ENCODE results near the gene LKAAEAR1. TPM values are rescaled to one million over a fixed set of nuclear protein-coding genes. Genes with fewer than 3 reads are reported as not detected.

LKAAEAR1 gene
- total and polyA plus RNA-seq, 2 of the 13 experiments (the other 11 are each of a cell fraction or from before 2014, with no cell fraction given), result not detected

DNA sequence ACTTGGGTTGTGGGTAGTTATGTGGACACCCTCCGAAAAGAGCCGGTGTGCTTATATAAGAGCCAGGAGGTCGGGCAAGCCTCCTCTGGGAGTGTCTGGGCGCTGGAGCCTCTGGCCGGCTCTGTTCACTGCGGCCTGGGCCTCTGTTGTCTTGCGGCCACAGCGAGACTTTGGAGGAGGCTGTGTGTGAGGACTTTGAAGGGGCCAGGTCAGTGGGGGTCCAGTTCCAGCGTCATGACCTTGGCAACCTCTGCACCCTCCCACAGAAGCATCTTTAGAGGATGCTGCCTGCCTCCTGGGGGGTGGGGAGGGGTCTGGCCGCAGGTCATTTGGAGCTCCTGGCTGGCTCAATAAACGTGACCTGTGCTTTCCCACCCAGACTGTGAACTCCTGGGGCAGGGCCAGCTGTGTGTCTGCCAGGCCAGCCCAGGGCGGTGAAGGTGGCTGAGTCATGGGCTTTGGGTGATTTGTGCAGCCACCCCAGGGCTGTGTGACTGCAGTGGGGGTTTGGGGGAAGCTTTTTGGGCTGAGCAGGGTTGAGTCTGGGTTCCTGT, 20.0 kb downstream of the LKAAEAR1 start (continued):
- 0 out of 2 replicates have a peak, but pooled peaks have one; percentile 21 for TF ChIP-seq ZNF17 (CRISPR knock-in tag; IDR thresholded peaks at IDR 0.05)
- TF ChIP-seq, protein P1, sequence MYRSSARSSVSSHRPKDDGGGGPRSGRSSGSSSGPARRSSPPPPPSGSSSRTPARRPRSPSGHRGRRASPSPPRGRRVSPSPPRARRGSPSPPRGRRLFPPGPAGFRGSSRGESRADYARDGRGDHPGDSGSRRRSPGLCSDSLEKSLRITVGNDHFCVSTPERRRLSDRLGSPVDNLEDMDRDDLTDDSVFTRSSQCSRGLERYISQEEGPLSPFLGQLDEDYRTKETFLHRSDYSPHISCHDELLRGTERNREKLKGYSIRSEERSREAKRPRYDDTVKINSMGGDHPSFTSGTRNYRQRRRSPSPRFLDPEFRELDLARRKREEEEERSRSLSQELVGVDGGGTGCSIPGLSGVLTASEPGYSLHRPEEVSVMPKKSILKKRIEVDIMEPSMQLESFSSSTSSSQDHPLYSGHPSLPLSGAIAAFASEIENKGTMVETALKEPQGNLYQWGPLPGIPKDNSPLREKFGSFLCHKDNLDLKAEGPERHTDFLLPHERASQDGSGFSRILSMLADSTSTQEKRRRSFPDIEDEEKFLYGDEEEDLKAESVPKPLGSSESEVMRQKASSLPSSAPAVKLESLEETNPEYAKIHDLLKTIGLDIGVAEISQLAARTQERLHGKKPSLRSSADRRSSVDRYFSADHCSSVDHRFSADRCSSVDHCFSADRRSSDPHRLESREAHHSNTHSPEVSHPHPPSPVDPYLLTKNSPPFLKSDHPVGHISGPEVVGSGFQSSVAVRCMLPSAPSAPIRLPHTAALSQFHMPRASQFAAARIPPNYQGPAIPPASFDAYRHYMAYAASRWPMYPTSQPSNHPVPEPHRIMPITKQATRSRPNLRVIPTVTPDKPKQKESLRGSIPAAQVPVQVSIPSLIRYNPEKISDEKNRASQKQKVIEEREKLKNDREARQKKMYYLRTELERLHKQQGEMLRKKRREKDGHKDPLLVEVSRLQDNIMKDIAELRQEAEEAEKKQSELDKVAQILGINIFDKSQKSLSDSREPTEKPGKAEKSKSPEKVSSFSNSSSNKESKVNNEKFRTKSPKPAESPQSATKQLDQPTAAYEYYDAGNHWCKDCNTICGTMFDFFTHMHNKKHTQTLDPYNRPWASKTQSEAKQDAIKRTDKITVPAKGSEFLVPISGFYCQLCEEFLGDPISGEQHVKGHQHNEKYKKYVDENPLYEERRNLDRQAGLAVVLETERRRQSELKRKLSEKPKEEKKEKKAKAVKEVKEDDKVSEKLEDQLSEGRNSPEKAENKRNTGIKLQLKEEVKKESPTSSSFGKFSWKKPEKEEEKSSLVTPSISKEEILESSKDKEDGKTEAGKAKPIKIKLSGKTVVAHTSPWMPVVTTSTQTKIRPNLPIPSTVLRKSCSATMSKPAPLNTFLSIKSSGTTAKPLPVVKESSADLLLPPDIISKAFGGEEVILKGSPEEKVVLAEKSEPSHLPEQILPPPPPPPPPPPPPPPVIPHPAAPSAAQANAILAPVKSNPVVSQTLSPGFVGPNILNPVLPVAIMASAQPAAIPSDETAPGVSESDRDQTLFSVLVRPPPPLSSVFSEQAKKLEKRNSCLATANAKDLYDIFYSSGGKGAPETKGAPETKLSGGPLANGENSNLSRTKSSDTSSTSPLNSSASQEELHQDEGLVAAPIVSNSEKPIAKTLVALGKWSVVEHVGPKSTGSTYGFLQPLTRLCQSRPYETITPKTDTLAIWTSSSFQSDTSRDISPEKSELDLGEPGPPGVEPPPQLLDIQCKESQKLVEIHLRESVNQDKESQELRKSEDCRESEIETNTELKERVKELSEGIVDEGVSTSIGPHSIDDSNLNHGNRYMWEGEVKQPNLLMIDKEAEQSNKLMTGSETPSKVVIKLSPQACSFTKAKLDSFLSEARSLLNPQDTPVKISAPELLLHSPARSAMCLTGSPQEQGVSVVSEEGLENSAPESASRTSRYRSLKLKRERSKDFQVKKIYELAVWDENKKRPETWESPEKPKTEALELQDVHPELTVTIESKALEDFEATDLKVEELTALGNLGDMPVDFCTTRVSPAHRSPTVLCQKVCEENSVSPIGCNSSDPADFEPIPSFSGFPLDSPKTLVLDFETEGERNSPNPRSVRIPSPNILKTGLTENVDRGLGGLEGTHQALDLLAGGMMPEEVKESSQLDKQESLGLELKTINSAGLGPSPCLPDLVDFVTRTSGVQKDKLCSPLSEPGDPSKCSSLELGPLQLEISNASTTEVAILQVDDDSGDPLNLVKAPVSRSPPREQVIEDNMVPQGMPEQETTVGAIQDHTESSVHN (CRISPR knock-in tag; IDR thresholded peaks at IDR 0.05), result 0 out of 2 replicates have a peak, but pooled peaks have one; percentile 31
- peak; percentile 55; the same call in 1 of the 2 replicates for TF ChIP-seq SPEN (CRISPR knock-in tag; IDR thresholded peaks at IDR 0.05; ENCODE audit: low read depth)
- TF ChIP-seq ZNF75D (CRISPR knock-in tag; IDR thresholded peaks at IDR 0.05; ENCODE audit: borderline replicate concordance), result 0 out of 2 replicates have a peak, but pooled peaks have one; percentile 75
- no peak for TF ChIP-seq ZNF513 (CRISPR knock-in tag; conservative IDR thresholded peaks at IDR 0.05)
- TF ChIP-seq, protein P2, sequence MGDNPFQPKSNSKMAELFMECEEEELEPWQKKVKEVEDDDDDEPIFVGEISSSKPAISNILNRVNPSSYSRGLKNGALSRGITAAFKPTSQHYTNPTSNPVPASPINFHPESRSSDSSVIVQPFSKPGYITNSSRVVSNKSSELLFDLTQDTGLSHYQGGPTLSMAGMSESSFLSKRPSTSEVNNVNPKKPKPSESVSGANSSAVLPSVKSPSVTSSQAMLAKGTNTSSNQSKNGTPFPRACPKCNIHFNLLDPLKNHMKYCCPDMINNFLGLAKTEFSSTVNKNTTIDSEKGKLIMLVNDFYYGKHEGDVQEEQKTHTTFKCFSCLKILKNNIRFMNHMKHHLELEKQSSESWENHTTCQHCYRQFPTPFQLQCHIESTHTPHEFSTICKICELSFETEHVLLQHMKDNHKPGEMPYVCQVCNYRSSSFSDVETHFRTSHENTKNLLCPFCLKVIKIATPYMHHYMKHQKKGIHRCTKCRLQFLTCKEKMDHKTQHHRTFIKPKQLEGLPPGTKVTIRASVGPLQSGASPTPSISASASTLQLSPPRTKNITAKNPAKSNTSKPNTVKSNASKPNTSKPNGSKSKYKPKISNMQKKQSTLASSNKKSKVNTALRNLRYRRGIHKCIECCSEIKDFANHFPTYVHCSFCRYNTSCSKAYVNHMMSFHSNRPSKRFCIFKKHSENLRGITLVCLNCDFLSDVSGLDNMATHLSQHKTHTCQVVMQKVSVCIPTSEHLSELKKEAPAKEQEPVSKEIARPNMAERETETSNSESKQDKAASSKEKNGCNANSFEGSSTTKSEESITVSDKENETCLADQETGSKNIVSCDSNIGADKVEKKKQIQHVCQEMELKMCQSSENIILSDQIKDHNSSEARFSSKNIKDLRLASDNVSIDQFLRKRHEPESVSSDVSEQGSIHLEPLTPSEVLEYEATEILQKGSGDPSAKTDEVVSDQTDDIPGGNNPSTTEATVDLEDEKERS (CRISPR knock-in tag; IDR thresholded peaks at IDR 0.05), result no peak; the same call in 1 of the 2 replicates
- TF ChIP-seq PHF8 (CRISPR knock-in tag; IDR thresholded peaks at IDR 0.05), result no peak
- no peak for TF ChIP-seq ZBTB7A (CRISPR knock-in tag; IDR thresholded peaks at IDR 0.05)
- no peak for TF ChIP-seq TAF1 (CRISPR knock-in tag; IDR thresholded peaks at IDR 0.05)
- TF ChIP-seq MED8 (CRISPR knock-in tag; IDR thresholded peaks at IDR 0.05; ENCODE audit: insufficient replicate concordance), result no peak
- TF ChIP-seq ZNF253 (CRISPR knock-in tag; IDR thresholded peaks at IDR 0.05; ENCODE audit: borderline replicate concordance), result no peak
- TF ChIP-seq ONECUT2 (CRISPR knock-in tag; IDR thresholded peaks at IDR 0.05), result no peak
- TF ChIP-seq PRMT3 (CRISPR knock-in tag; IDR thresholded peaks at IDR 0.05; ENCODE audit: borderline replicate concordance, low read depth), result no peak
- TF ChIP-seq SNAPC5 (CRISPR knock-in tag; IDR thresholded peaks at IDR 0.05; ENCODE audit: borderline replicate concordance), result no peak; the same call in 1 of the 2 replicates
- 0 out of 2 replicates have a peak, but pooled peaks have one; percentile 5 for TF ChIP-seq CREB1 (IDR thresholded peaks at IDR 0.05)
- TF ChIP-seq CREB1 (CRISPR knock-in tag; IDR thresholded peaks at IDR 0.05), result no peak

Measured in HepG2 (cell line).